ENCODE measurements around the gene ZCCHC14. TPM values are rescaled to one million over a fixed set of nuclear protein-coding genes. Genes with fewer than 3 reads are reported as not detected.

The ZCCHC14 gene
- polyA plus RNA-seq, 1 donor (not counting 4 experiments of a cell fraction or from before 2014, with no cell fraction given) = 3.6 TPM

DNA sequence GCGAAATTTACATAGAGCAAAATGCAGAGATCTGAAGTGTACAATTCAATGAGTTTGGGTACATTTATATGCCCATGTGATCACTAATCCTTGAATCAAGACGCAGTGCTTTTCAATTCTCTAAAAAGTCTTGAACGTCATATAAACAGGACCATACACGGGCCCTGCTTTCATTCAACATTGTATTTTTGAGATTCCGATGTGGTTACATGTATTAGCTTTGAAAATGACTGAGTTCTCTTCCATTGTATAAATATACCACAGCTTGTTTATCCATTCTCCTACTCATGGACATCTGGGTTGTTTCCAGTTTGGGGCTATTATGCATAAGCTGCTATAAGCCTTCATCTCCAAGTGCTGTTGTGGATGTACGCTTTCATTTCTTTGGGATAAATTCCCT, 45.5 kb downstream of the ZCCHC14 start:
- DNase-seq (ENCODE audit: low read depth, low spot score) = no peak
- H3K79me2 ChIP-seq (ENCODE audit: control insufficient read depth, insufficient read depth, low read length) = no peaks in the 10 kb centered on the region
- H3K9me1 ChIP-seq (ENCODE audit: control insufficient read depth, extremely low read depth, insufficient read depth, low read length) = no peaks in the 10 kb centered on the region
- H3K4me3 ChIP-seq (ENCODE audit: control insufficient read depth in 2 of 3, extremely low read depth in 1 of 3, insufficient read depth in 2 of 3, low read depth in 1 of 3, low read length in 3 of 3) = no peak overlapping the region
- no peak for TF ChIP-seq EZH2 (IDR thresholded peaks at IDR 0.05; ENCODE audit: low read length)
- no peak for TF ChIP-seq CTCF (optimal IDR thresholded peaks at IDR 0.05 in 1 of 3, IDR thresholded peaks at IDR 0.05 in 1 of 3, conservative IDR thresholded peaks at IDR 0.05 in 1 of 3; ENCODE audit: extremely low read depth in 1 of 3, insufficient read depth in 2 of 3, low read length in 3 of 3)
- peaks cover 8 to 16% of the 10 kb centered on the region in 2 experiments for H3K36me3 ChIP-seq (ENCODE audit: control insufficient read depth in 2 of 2, extremely low read depth in 1 of 2, insufficient read depth in 2 of 2, low read length in 2 of 2)
- H3K9me3 ChIP-seq (ENCODE audit: control insufficient read depth, low read depth, low read length) = no peaks in the 10 kb centered on the region
- H4K20me1 ChIP-seq (ENCODE audit: control insufficient read depth, extremely low read depth, insufficient read depth, low read length) = no peaks in the 10 kb centered on the region
- dilution Hi-C loops (cut with MboI; ENCODE audit: extremely low pct_ligation_motif_present, low sequenced_read_pairs) = no loop called here
- no peak overlapping the region for H2AFZ ChIP-seq (ENCODE audit: control insufficient read depth, low read length)
- H3K4me2 ChIP-seq (ENCODE audit: control insufficient read depth, extremely low read depth, insufficient read depth, low read depth, low read length) = no peak overlapping the region
- no peaks in the 10 kb centered on the region for H3K4me1 ChIP-seq (ENCODE audit: control insufficient read depth, extremely low read depth, insufficient read depth, low read length)
- no peak overlapping the region for H3K9ac ChIP-seq (ENCODE audit: control insufficient read depth, extremely low read depth, insufficient read depth, low read length)
- no peaks in the 10 kb centered on the region for H3K27me3 ChIP-seq (ENCODE audit: control insufficient read depth, extremely low read depth, insufficient read depth, low read length)
- no peak for FAIRE-seq
- H3K27ac ChIP-seq (ENCODE audit: control insufficient read depth, insufficient read depth, low read length) = no peak overlapping the region

GRCh38 chr16:87446479-87446878, 46.3 kb downstream of the ZCCHC14 start:
- no peak overlapping the region for H3K4me3 ChIP-seq (ENCODE audit: control insufficient read depth in 2 of 3, extremely low read depth in 1 of 3, insufficient read depth in 2 of 3, low read depth in 1 of 3, low read length in 3 of 3)
- no peak overlapping the region for H3K4me2 ChIP-seq (ENCODE audit: control insufficient read depth, extremely low read depth, insufficient read depth, low read depth, low read length)
- FAIRE-seq (no peak), DNase-seq (ENCODE audit: low read depth, low spot score) (no peak)
- H3K9me1 ChIP-seq (ENCODE audit: control insufficient read depth, extremely low read depth, insufficient read depth, low read length) = no peaks in the 10 kb centered on the region
- H3K36me3 ChIP-seq (ENCODE audit: control insufficient read depth in 2 of 2, extremely low read depth in 1 of 2, insufficient read depth in 2 of 2, low read length in 2 of 2) = peaks cover 6 to 11% of the 10 kb centered on the region in 2 experiments
- H4K20me1 ChIP-seq (ENCODE audit: control insufficient read depth, extremely low read depth, insufficient read depth, low read length) = no peaks in the 10 kb centered on the region
- TF ChIP-seq EZH2 (IDR thresholded peaks at IDR 0.05; ENCODE audit: low read length) (no peak), CTCF (optimal IDR thresholded peaks at IDR 0.05 in 1 of 3, IDR thresholded peaks at IDR 0.05 in 1 of 3, conservative IDR thresholded peaks at IDR 0.05 in 1 of 3; ENCODE audit: extremely low read depth in 1 of 3, insufficient read depth in 2 of 3, low read length in 3 of 3) (no peak)
- H3K27ac ChIP-seq (ENCODE audit: control insufficient read depth, insufficient read depth, low read length) = no peak overlapping the region
- no peak overlapping the region for H2AFZ ChIP-seq (ENCODE audit: control insufficient read depth, low read length)
- H3K4me1 ChIP-seq (ENCODE audit: control insufficient read depth, extremely low read depth, insufficient read depth, low read length) = no peaks in the 10 kb centered on the region
- H3K79me2 ChIP-seq (ENCODE audit: control insufficient read depth, insufficient read depth, low read length) = no peaks in the 10 kb centered on the region
- no peaks in the 10 kb centered on the region for H3K27me3 ChIP-seq (ENCODE audit: control insufficient read depth, extremely low read depth, insufficient read depth, low read length)
- dilution Hi-C loops (cut with MboI; ENCODE audit: extremely low pct_ligation_motif_present, low sequenced_read_pairs) = no loop called here
- H3K9ac ChIP-seq (ENCODE audit: control insufficient read depth, extremely low read depth, insufficient read depth, low read length) = no peak overlapping the region
- no peaks in the 10 kb centered on the region for H3K9me3 ChIP-seq (ENCODE audit: control insufficient read depth, low read depth, low read length)

Data from keratinocyte (primary cell).